IMR-90 (cell line): ENCODE results near the gene PRKCE.

Source experiments
- BHLHE40 ChIP-seq: fragments of 150-350 bp; IDR thresholded peaks from 2 replicates; pipeline ENCODE4 v1.6.1; 2016; ENCODE audit warnings: mild to moderate bottlenecking, low read depth, low read length
- CEBPB ChIP-seq: IDR thresholded peaks from 2 replicates; pipeline ENCODE4 v1.6.1; 2012; ENCODE audit warnings: low read depth, low read length, improper control_type of control experiment
- MAZ ChIP-seq: IDR thresholded peaks from 2 replicates; pipeline ENCODE4 v1.6.1; 2012; ENCODE audit warnings: low read depth, mild to moderate bottlenecking, low read length, improper control_type of control experiment, moderate library complexity, borderline replicate concordance
- MXI1 ChIP-seq: IDR thresholded peaks from 2 replicates; pipeline ENCODE4 v1.6.1; 2012; ENCODE audit warnings: low read depth, mild to moderate bottlenecking, low read length, moderate library complexity, borderline replicate concordance
- POLR2A ChIP-seq: IDR thresholded peaks from 2 replicates; pipeline ENCODE4 v1.6.1; 2012; ENCODE audit warnings: mild to moderate bottlenecking, low read depth, low read length
- RAD21 ChIP-seq: IDR thresholded peaks from 2 replicates; pipeline ENCODE4 v1.6.1; 2012; ENCODE audit warnings: low read length, improper control_type of control experiment
- RFX5 ChIP-seq: IDR thresholded peaks from 2 replicates; pipeline ENCODE4 v1.8.0; 2012; ENCODE audit warnings: low read depth, mild to moderate bottlenecking, low read length, moderate library complexity
- TF ChIP-seq, protein P1 (sequence below): conservative IDR thresholded peaks from 2 replicates; pipeline ENCODE4 v1.5.1; 2012; ENCODE audit warnings: mild to moderate bottlenecking, low read depth, low read length, improper control_type of control experiment
- TF ChIP-seq, protein P2 (sequence below): fragments of 150-350 bp; IDR thresholded peaks from 2 replicates; pipeline ENCODE4 v1.6.1; 2017; ENCODE audit warnings: mild to moderate bottlenecking, antibody characterized with exemption, low read length, low read depth

DNA sequence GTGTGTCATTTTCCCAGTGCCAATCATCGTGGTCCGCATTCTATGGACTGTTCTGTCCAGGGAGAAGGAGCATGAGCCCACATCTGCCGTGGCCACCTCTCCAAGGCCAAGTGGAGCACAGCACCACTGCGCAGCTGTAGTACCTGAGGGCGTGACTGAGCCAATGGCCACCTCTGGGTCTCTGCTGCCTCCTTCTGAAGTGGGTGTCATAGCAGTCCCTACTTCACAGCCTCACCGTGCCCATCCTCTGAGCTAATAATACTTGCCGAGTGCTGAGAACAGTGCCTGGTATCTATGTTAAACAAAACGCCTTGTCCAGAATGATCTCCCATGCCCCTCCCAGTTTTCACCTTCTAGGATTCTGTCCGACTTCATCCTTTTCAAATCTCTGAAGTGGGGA is 256.1 kb downstream of the PRKCE start:
- TF ChIP-seq, protein P1, sequence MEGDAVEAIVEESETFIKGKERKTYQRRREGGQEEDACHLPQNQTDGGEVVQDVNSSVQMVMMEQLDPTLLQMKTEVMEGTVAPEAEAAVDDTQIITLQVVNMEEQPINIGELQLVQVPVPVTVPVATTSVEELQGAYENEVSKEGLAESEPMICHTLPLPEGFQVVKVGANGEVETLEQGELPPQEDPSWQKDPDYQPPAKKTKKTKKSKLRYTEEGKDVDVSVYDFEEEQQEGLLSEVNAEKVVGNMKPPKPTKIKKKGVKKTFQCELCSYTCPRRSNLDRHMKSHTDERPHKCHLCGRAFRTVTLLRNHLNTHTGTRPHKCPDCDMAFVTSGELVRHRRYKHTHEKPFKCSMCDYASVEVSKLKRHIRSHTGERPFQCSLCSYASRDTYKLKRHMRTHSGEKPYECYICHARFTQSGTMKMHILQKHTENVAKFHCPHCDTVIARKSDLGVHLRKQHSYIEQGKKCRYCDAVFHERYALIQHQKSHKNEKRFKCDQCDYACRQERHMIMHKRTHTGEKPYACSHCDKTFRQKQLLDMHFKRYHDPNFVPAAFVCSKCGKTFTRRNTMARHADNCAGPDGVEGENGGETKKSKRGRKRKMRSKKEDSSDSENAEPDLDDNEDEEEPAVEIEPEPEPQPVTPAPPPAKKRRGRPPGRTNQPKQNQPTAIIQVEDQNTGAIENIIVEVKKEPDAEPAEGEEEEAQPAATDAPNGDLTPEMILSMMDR, result no peak
- no peak for TF ChIP-seq MAZ
- no peak for TF ChIP-seq POLR2A
- no peak for TF ChIP-seq CEBPB
- no peak for TF ChIP-seq BHLHE40
- TF ChIP-seq RFX5, result no peak
- TF ChIP-seq RAD21, result no peak
- TF ChIP-seq MXI1, result no peak
- TF ChIP-seq, protein P2, sequence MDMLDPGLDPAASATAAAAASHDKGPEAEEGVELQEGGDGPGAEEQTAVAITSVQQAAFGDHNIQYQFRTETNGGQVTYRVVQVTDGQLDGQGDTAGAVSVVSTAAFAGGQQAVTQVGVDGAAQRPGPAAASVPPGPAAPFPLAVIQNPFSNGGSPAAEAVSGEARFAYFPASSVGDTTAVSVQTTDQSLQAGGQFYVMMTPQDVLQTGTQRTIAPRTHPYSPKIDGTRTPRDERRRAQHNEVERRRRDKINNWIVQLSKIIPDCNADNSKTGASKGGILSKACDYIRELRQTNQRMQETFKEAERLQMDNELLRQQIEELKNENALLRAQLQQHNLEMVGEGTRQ, result no peak
